HG03342 (cell line): ENCODE results near the gene OBP2A.
"Not testable (repeated sequence)": the region's sequence is repeated elsewhere in the genome, so short reads cannot be mapped to it uniquely, and the experiment has no call there.

Source experiments
- ATAC-seq: cut with Tn5 transposase; IDR thresholded peaks from one replicate; pipeline ENCODE4 v1.9.1; 2021; ENCODE audit warnings: mild to moderate bottlenecking, moderate library complexity; ENCODE audit not compliant: unreplicated experiment

The OBP2A gene

GRCh38 chr9:135526089-135526729 is 19.7 kb upstream of the OBP2A start:
- ATAC-seq: no peak

DNA sequence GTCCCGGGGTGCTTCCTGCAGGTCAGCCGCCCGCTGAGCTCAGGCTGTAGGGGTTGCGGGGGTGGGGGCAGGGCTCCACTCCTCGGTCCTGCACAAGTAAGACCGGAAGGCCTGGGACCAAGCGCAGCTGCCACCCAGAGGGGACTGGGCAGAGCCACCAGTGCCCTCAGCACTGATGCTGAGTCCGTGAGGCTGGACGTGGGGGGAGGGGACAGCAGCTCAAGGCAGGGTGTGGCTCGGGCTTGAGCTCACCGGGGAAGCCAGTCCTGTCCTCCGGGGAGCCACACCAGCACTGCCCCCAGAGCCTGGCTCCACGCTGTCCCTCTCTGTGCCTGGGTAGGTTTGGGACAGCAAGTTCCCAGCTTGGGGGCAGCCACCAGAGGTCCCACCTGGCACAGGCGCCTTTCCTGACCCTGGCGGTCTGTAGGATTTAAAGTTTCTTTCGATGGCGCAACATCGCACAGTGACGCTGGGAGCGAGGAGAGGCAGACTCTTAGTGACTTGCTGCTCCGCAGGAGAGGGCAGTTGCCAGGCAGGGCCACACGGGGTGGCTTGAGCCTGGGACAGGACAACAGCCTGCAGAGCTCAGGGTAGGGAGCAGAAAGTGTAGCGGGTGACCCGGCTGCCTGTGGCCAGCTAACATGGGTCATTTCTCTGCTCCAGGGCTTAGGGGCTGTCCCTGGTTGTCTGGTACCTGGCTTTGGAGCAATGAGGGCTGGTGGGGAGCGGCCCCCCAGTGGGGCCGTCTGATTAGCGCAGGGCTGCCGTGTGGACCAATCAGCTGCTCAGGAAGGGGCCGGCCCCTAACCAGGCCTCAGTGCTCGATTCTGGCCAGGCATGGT is 19.0 kb upstream of the OBP2A start:
- no peak for ATAC-seq

- ATAC-seq: not testable (repeated sequence)
Measured at GRCh38 chr9:135528842-135529435, 17.0 kb upstream of the OBP2A start.

DNA sequence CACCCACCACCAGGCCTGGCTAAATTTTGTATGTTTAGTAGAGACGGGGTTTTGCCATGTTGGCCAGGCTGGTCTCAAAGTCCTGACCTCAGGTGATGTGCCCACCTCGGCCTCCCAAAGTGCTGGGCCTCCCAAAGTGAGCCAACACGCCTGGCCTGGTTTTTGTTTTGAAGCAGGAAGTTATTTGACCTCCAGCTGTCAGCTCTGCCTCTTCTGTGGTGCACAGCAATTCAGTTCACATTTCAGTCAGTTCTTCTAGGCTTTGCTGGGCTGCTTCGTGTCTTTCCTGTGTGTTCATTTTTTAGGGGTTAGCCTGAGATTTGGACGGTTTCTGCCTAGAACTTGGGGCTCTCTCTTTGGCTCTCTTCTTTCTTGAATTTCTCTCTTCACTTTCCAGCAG is 15.8 kb upstream of the OBP2A start:
- ATAC-seq: no peak

DNA sequence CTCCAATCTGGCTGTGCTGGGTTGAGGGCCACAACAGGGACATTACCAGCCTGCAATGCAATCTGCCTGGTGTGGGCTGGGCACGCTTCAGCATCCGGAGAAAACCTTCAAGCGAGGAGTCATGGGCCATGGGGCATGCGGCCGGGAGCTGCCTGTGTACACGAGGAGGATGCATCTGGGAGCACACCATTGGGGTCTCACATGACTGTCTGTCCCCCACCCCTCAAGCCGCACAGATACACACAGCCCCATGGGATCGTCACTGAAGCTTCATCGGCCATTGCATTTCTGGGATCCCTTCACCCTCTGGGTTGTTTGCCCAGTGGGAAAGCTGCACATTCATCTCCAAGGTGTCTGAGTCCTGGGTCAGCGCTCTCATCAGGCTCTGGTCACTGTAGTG is 14.8 kb upstream of the OBP2A start:
- ATAC-seq: no peak

DNA sequence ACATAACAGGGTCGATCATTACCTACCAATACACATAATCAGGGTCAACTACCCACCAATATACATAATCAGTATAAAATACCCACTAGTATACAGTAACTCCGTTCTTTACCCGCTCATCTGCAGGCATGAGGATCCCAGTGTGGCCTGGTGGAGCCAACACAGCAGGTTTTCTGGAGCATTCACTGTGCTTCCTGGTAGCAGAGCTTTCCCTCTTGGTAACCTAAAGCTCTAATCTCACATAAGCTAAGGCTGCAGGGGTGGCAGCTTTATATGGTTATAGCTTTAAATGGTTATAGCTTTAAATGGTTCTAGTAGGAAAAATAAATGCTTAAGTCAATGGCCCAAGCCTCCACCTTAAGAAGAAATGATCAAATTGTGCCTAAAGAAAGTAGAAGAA is 12.8 kb upstream of the OBP2A start:
- ATAC-seq: no peak

DNA sequence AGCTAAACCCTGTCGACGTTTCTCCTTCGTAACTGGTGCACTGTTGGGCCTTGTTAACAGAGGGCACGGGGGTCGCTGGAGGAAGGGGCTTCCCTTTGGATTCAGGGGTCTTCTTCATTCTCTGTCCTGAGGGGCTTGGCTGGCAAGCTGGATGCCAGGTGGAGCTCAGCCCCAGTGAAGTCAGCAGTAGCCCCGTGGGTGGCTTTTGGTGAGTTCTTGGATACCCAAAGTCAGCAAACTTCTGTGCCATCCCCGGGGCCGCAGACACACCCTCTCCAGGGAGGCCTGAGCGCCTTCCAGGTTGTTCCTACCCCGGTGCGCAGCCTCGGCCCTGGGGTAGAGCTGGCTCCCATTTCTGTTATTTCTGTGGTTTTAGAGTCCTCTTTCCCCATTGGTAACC is 12.3 kb upstream of the OBP2A start:
- ATAC-seq: no peak

DNA sequence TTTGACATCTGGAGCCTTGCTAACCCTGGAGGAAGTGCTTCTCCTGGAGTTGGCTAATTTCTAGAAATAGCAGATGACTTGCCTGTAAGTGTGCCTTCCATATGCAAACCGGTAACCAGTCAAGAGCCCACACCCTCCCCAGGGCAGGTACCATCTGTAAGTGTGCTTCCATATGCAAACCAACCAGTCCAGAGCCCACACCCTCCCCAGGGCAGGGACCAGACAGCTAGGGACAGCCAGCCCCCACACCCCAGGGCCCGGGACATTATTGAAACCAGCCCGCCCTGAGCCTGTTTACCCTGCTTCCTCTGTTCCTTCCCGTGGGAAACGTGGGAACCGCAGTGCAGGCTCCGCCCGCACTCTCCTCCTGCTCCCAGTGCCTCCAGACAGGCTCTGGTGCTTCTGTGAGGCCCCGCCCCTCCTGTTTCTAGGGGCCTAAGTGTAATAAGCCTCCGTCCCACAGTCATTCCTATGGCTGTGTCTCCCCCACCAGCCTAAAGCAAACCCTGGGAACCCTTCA is 11.7 kb upstream of the OBP2A start:
- not testable (repeated sequence) for ATAC-seq

DNA sequence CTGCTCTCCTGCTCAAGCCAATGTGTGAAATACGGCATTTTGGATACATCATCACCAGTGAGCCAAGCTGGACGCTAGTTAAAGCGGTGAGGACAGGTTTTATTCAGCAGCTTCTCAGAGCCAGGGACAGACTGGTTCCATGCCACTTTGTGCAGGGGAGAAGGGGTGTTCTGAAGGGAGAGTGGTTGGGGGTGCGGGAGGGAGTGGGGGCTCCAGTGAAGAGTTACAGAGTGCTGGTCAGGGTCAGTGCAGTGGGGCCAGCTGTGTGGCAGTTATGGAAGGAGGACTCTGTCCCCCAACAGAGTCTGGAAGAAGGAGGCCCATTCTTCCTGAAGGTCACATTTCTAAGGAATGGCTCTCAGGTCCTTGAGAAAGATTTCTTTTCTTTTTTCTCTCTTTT is 11.1 kb upstream of the OBP2A start:
- ATAC-seq: not testable (repeated sequence)

GRCh38 chr9:135535631-135536030 is 10.3 kb upstream of the OBP2A start:
- not testable (repeated sequence) for ATAC-seq

DNA sequence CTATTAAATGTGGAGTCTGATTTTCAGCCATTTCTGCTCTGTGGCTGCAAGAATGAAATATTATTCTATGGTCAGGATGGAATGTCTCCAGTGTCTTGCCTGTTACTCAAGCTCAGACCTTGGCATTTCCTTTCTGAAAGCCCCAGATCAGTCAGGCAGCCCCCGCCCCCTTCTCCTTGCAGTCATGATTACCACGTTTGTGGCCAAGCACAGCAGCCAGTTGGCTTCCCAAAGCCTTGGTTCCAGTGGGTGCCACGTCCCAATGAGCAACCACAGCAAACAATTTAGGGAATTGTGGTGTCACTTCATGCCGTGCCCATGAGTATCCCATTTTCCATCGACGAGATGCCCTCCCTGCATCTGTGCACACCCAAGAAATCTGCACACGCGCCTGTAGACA is 9.7 kb upstream of the OBP2A start:
- no peak for ATAC-seq

- ATAC-seq: not testable (repeated sequence)
Measured at GRCh38 chr9:135543262-135543894, 2.5 kb upstream of the OBP2A start.

DNA sequence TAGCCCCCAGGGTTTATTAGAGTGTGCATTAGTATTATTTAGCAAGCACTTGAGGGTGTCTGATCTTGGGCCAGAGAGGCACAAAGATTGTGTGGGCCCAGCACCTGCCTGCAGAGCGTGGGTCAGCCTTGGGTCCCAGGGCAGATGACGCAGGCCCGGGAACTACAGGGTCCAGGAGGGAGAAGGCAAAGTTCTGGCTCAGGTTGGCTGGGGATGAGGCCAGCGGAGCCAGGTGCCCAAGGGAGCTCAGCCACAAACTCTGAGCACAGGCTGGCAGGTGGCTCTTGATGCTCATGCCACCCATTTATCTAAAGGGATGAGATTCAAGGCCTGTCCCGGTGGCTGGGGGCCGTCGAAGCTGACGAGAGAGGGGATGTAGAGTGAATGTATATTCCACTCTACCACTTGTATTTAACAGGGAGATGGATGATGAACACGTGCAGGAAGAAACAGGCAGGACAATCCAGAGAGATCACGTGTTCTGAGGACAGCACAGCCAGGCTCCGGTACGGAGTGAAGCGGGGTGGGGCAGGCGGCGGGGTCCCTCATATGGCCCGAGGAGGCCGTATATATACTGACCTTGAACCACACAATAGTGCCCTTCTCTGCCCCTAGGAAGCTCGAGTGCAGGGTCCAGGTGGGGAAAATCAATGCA is 818 bp upstream of the OBP2A start:
- no peak for ATAC-seq

DNA sequence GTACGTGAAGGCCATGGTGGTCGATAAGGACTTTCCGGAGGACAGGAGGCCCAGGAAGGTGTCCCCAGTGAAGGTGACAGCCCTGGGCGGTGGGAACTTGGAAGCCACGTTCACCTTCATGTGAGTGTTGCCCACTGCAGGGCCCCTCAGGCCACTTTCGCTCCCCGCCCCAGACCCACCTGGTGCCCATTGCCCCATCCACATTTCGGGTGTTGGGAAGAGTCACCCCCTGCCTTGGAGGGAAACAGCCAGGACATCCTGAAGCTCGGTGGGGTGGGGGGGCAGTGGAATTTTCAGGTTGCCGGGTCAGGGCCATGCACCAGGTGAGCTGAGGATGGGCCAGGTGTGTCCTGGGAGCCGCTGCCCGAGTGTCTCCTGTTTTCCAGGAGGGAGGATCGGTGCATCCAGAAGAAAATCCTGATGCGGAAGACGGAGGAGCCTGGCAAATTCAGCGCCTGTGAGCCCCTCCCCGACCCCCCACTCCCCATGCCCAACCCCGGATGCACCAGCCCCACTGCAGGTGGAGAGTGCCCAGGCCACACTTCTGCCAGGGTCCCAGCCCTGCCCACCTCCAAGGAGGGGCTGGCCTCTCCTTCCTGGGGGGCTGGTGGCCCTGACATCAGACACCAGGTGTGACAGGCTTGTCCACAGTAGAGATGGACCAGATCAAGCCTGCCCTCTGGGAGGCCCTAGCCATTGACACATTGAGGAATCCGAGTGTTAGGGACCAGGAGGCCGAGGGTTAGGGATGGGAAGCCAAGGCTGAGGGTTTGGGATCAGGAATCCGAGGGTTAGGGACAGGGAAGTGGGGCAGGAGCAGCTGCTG is 1.1 kb downstream of the OBP2A start:
- not testable (repeated sequence) for ATAC-seq

DNA sequence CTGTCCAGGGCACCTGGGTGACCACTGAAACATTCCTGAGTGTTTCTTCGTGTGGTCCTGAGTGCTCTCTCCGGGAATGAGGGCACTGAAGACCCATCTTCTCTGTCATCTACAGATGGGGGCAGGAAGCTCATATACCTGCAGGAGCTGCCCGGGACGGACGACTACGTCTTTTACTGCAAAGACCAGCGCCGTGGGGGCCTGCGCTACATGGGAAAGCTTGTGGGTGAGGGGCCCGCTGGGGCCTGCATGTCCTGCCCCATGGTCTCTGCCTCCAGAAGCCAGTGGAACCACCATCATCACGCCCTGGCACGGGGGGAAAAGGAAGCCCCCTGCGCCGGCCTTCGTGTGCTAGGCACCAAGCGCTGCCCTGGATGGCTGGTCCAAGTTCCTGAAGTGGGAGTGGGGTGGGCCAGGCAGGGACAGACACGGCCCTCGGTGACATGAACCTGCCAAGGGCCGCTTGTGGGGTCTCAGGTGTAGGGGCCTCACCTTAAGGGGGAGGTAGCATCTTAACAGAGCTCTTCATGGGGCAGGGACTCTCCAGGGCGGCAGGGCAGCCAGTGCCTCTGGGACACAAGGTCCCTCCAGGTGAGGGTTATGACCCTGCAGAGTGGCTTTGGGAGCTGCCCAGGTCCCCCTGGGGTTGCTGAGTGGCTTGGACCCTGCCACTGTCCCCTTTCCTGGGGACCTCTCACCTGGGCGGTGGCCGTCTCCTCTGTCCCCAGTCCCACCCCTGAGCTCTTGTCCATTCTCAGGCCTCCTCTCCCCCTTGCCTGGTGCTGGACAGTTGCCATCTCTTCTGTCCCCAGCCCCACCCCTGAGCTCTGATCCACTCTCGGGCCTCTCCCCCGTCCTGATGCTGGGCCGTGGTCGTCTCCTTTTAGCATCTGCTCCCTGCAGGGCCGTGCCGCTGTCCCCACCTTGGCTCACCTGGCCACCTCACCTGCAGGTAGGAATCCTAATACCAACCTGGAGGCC is 2.1 kb downstream of the OBP2A start:
- ATAC-seq: no peak

DNA sequence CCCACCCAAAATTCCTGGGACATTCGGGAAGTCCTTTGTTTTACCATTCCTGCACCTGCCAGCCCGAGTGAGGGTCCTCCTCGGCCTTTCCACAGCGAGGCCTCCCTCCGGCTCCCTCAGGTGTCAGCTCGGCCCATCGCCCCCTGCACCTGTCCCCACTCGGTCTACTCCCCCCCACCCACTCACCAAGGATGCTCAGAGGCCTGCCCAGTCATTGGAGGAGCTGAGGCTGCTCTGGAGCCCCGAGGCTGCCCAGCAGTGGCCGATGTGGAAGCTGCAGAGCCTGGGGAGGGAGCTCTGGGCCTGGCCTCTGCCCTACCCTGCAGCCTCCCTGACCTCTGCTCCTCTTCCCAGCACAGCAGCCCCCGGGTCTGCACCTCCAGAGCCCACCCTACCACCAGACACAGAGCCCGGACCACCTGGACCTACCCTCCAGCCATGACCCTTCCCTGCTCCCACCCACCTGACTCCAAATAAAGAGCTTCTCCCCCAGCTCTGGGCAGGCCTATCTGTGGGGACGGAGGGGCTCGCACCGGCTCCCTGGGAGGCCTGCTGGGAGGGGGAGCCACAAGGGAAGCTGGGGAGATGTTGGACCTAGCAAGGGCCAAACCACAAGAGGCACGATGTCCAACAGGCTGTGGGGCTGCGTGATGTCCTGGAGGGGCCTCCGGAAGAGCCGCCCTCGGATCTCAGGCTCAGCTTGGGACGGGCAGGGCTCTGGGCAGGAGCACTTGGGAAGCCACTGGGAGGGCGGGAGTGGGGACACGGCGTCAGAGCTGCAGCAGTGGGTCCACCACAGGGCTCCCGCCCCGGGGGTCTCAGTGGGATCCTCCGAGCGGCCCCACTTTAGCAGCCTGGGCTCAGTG is 3.8 kb downstream of the OBP2A start:
- ATAC-seq: not testable (repeated sequence)

- ATAC-seq: no peak
Measured at GRCh38 chr9:135550344-135550918, 4.5 kb downstream of the OBP2A start.
